Measurements from ENCODE around the gene PRKN. TPM values are rescaled to one million over a fixed set of nuclear protein-coding genes. Genes with fewer than 3 reads are reported as not detected.

PRKN gene
- total RNA-seq, 1 donor from 2014 or later, result 9.3 TPM

DNA sequence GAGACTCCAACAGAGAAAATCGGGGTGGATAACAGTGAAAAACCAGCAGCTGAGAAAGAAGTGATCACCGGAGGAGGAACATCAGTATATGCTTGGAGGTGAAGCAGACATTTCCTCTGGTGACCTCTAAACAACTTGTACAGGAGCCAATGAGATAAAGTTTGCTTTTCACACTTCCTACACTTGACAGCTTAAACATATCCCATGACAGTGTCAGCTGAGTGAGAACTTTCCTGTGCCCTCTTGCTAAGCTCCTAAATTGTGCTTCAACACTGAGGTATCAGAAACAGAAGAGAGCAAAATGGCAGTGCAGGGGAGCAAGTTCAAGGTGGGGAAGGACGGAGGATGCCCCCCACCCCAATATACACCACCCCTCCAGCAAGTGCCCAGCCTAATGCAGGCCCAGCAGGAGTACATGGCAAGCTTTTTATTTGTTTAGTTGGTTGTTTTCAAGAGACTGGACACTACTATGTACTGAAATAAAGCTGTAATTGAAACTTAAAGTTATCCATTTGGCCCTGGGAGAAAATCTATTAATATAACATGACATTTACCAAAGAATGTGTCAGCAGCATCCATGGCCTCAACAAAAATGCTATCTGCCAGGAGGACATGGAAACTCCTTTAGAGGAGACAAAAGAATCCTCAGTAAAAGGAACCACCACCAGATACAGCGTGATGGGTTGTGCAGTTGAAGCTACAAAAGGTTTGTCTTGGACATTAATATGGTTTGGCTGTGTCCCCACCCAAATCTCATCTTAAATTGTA, 540.2 kb downstream of the PRKN start:
- no peak for DNase-seq (ENCODE audit: low spot score)

DNA sequence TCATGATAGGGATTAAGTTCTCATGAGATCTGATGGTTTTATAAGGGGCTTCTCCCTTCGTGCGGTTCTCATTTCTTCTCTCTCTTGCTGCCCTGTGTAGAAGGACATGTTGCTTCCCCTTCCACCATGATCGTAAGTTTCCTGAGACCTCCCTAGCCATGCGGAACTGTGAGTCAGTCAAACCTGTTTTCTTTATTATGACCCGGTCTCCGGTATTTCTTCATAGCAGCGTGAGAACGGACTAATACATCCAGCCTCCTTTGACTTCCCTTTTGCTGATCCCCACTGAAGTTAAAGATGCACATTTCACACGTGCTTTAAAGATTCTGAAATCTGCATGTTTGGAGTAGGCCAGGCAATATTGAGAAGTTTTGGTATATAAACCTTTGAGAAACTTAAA, 543.1 kb downstream of the PRKN start:
- DNase-seq (ENCODE audit: low spot score), result no peak

DNA sequence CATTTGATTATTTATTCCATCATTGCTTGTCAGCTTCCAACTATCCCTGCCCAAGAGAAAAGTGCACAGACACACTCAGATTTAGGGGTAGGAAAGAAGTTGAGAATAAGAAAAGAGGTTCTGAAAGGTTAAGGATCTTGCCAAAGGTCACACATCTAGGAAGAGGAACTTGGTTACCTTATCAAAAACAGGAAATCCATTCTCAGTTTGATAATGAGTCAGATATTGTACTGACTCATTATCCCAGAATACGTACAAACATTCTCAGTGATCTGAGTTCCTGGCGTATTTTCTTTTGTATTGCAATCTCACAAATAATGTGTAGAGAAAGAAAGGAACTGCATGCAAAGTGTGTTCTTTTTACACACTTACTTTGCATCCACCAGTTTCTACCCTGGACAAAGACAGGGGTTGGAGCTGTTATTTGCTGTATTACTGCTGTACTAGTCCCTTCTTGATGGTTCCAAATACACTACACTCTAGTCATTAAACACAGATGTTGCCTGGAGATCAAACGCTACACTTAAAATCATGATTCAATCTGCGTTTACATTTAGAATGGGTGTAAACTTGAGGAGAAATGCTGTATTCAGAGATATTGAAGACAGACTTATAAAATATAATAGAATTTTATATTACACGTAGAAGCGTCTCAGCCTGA, 545.7 kb downstream of the PRKN start:
- no peak for DNase-seq (ENCODE audit: low spot score)

DNA sequence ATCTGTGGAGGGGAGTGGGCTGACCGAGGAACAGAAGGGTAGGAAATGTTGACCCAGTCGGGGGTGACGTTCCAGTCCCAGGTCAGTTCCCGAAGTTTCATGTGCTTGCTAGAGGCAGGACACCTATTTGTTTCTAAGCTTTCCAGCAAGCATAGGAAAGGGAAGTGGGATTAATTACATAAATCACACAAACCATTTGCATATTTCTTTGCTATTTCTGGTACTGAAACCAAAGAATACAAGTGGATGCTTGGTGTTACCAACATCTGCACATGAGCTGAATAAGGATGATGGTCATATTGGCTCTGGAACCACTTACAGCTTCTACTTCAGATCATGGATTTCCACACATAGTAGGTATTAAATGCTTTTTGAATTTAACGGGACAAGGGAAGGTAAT, 546.5 kb downstream of the PRKN start:
- no peak for DNase-seq (ENCODE audit: low spot score)

DNA sequence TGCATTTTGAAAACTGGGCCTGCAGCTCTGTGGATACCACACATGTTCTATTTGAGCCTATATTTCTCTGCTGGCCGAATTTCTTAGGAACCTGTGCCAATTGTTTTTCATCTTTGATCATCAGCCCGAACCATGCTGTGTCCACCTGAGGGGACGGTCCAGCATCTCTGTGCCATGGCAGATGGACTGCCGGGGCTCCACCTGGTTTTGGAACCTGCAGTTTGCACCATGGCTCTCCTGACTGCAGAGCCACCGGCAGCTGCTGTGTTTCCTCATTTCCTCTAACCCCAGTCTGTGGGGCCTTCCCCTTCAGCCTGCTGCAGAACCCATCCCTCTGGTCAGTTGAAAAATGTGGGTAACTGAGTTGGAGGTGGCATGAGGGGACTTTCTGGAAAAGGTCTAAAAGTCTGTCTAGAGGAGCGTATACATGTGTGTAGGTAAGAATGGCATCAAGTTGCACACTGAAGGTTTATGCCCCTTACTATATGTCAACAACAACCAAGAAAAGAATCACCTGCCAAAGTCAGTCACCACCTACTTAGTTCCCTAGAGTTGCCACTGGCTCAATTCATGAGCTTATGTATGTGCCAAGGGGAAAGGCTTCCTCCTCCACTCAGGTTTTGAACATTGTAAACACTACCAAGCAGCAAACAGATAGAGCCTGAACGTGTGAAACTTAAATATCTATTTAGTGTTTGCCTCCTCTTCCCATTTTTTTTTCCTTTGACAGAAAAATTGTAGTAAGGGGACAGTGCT, 548.2 kb downstream of the PRKN start:
- DNase-seq (ENCODE audit: low spot score), result no peak

DNA sequence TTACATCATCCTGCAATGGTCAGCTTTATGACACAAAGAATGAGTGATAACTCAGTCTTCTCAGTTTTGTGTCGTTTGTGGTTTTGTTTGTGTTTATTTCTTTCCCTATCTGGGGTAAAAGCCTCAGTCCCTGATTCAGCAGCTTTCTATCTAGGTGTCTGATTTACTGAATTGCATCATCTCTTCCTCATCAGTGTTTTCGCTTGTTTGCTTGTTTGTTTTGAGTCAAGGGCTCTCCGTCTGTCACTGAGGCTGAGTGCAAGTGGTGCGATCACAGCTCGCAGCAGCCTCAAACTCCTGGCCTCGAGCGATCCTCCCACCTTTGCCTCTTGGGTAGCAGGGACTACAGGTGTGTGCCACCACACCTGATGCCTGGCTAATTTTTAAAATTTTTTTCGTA, 548.9 kb downstream of the PRKN start:
- DNase-seq (ENCODE audit: low spot score), result no peak

DNA sequence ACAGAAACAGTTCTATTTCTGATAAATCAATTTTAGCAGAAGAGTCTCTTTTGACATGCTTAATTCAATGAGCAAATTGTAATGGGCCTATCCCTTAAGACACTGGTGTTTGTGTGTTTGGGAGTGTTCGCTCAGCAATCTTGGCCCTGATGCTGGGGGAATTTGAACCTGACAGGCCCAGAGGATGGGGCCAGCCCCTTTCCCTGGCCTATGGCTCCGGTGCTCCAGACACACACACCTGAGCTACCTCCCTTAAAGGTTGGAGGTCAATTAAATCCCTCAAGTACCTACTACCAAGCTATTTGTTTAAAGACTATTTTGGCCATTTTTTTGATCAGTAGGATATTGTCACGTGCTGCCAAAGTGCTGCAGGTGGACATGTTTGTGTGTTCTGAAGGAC, 549.3 kb downstream of the PRKN start:
- no peak for DNase-seq (ENCODE audit: low spot score)

DNA sequence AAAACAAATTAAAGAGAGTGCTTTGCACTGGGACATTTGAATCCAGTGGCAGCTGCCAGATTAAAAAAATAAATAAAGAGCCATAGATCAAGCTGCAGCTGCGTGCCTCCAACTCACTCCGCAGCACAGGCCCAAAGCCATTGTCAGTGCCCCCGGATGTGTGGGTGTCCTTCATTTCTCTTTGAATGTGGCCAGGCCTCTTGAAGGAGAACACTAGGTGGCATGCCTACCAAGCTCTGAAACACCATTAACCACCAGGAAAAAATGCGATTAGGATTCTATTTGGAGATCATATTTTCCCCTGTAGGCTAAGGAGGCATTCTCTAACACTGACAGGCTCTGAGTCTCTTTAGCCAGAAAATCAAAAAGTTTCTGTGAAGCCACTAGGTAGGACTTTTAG, 549.8 kb downstream of the PRKN start:
- no peak for DNase-seq (ENCODE audit: low spot score)

DNA sequence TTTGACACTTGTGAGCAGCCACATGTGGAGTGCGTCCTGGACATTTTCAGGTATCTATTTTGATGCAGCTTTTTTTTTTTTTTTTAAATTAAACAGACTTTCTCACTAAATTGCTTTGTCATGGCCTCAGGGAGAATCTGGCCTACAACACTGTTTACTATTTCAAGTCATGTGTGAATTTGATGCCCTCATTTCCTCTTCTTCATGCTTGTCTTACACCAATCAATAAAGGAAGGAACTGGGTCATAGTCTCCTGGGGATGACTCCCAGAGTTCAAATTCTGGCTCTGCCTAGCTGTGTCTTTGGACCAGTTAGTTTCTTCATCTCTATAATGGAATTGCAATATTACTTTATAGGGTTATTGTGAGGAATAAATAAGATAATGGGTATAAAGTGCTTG, 554.1 kb downstream of the PRKN start:
- no peak for DNase-seq (ENCODE audit: low spot score)

DNA sequence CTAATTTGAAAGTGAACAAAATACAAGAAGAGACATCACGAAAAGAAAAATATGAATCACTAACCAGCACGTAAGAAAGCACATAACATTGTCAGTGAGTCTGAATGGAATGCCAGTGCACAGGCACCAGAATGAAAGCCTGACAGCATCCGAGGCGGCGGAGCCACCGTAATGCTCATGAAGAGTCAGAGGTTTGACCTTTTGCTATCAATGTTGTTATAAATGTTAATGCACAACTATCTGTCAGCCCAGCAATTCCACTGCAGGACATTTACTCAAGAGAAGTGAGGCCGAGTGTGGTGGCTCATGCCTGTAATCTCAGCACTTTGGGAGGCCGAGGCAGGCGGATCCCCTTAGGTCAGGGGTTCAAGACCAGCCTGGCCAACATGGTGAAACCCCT, 562.1 kb downstream of the PRKN start:
- DNase-seq (ENCODE audit: low spot score), result no peak

DNA sequence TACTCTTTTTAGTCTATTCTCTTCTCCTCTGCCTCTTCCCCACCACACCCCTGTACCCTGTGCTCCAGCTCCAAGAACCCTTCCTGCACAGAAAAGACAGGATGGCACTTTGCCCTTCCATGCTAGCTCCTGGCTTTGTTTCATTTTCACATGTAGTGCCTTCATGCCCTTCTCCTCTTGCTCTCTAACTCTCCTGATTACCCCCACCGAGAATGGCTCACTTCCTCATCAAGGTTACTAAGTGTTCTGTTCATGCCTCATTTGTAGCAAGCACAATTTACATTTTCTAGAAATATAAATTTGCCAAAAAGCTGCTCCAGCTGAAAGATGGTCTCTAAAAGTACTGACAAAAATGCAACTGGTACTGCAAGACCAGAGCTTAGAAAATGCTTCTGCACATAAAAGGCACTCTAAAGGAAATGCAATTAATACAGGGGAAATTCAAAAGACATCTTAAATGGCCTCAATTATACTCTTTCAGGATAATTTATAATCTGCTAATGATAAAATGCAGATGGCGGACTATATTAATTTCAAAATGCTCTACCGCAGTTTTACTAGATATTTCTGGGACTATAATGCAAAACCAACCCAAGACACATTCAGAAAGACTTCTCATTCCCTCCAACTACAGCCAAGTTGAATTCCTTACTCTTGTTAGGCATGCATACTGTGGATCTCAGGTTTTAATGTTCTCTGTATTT, 570.2 kb downstream of the PRKN start:
- DNase-seq (ENCODE audit: low spot score), result no peak

DNA sequence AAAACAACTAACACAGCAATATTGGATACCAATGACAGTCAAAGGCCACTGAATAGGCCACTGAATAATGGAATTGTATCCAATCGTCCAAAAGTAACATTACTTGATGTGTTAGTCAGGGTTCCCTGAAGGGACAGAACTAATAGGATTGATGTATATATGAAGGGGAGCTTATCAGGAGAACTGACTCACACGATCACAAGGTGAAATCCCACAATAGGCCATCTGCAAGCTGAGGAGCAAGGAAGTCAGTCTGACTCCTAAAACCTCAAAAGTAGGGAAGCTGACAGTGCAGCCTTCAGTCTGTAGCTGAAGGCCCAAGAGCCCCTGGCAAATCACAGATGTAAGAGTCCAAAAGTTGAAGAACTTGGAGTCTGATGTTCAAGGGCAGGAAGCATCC, 571.4 kb downstream of the PRKN start:
- DNase-seq (ENCODE audit: low spot score), result no peak

DNA sequence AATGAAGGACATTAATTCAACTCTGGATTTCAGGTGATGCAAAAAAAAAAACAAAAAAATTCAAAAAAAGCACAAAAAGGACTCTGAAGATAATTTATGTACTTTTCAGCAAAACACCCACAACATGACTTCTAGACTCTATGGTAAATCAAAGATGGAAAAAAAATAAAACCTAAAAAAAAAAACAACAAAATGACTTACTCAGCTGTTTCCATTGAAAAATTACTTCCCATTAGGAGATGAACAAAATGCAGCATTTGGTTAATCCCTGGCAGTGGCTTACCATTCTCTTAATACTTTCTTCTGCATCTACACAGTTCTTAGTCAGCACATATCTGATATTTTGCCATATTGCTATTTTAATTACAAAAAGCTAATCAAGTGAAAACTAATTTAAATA, 572.6 kb downstream of the PRKN start:
- DNase-seq (ENCODE audit: low spot score), result no peak

DNA sequence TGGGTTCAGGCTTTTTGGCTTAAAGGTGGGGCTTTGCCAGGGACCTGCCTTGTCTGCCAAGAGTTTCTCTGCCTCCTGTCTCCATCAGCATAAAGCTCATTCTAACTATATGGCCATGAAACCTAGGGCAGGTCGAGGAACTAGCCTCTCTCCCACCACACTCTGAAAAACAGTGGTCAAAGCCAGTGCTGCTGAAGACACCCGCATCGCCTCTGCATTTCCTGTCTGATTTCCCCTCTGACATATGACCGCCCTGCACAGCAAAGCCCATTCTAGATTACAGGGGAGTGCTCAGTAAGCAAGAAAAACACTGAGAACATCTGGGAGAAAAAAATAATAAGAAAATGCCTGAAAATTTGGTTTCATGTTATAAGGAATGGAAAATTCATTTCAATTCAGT, 573.6 kb downstream of the PRKN start:
- DNase-seq (ENCODE audit: low spot score), result no peak

DNA sequence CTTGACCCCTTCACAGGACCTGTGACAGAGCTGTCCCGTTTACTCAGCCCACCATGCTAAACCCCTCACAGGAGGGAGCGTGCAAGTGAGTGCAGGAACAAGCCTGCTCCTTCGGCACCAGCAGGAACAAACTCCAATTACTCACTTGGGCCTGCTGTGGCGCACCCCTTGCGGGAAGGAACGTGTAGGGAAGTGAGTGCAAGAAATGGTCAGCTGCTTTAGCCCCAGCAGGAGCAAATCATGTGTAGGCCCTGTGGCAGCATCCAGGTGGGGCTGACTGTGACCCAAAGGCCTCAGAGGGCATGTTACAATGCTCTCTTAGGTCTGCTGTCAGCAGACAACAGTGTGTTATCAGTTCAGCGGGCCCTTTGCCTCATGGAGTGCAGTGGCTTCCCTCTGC, 574.4 kb downstream of the PRKN start:
- DNase-seq (ENCODE audit: low spot score), result no peak

DNA sequence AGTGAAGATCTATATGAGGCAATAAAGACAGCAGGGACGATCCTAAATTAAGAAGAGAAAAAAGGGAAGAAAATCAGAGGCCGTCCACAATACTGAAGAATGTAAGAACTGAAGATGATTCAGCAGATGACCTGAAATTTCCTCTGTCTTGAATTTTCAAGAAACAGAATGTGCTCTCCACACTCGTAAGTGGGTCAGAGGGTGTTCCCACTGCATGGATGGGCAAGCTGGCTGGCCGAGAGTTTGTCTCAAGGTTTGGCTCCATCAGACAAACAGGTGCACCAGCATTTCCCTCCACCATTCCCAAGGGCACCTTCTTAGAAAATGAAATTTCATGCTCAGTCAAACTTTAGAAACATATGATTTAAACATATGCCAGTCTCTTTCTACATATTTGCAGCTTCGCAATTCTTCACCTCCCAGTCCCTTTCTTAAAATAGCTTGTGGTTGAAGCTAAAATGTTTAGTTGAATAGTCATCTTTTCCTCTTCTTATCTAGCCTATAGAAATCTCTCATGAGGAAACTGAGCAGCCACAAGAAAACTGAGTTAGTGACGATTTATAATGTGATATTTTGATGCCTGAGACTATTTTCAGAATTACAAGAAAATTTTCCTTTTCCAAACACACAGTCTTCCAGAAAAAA, 576.4 kb downstream of the PRKN start:
- DNase-seq (ENCODE audit: low spot score), result no peak

DNA sequence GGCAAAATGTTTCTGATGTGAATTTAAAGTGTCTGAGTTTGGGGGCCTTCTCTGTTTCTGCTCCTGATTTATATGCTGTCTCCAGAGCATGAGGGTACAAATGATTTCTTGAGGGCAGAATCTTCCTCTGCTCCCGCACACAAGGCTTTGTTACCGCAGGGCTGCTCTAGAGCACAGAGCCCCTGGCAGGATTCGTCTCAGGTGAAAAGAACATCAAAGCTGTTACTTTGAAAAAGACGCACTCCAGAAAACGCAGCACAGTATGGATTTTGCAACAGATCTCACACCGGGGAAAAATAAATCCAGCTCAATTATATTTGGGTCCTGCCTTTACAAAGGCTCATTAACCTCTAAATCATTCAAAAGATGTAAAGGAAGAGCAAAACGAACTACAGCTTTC, 577.3 kb downstream of the PRKN start:
- no peak for DNase-seq (ENCODE audit: low spot score)

DNA sequence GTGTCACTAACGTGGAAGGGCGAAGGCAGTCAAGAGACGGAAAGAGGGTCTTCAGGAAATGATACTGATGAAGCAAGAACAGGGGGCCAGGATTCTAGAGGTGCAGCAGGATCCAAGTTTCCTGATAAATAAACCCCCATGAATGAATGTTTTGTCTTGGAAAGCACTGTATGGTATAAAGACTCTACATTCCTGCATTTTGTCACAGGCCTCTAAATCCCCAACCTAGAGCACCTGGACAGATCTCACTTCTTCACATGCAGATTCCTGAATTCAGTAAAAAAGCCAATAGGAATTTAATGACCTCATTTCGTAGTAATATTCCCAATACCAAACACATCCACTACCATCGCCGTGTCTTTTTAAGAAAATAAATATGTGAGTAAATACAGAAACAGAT, 577.8 kb downstream of the PRKN start:
- no peak for DNase-seq (ENCODE audit: low spot score)

DNA sequence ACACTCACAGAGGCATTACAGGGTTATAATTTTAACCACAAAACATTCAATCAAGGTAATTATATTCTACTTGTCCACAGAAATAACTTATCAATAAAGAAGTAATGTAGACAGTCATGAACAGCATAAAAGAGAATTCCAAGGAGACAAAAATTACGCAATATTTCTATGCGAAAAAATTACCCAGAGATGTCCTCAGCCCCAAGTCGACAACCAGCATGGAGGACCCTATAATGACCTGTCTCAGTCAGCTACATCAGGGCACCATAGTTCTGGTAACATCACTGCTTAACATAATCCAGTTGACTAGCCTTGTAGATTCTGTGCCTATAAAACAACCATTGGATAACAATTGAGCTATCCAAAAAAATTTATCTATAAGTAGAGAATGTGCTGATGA, 579.8 kb downstream of the PRKN start:
- DNase-seq (ENCODE audit: low spot score), result no peak

DNA sequence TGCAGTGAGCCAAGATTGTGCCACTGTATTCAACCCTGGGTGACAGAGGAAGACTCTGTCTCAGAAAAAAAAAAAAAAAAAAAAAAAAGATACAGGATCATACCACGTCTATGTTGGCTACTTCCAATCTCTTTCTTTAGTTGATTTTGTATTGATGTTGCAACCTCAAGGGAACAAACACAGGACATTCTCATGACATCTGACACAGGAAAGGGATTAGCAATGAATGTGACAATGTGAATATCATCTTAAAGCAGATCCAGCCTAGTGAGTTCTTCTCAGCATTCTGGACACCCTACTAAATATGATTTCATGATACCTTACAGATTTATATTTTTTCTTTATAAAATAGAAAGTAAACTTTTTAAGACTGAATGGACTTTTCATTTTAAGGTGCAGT, 580.3 kb downstream of the PRKN start:
- DNase-seq (ENCODE audit: low spot score), result no peak

DNA sequence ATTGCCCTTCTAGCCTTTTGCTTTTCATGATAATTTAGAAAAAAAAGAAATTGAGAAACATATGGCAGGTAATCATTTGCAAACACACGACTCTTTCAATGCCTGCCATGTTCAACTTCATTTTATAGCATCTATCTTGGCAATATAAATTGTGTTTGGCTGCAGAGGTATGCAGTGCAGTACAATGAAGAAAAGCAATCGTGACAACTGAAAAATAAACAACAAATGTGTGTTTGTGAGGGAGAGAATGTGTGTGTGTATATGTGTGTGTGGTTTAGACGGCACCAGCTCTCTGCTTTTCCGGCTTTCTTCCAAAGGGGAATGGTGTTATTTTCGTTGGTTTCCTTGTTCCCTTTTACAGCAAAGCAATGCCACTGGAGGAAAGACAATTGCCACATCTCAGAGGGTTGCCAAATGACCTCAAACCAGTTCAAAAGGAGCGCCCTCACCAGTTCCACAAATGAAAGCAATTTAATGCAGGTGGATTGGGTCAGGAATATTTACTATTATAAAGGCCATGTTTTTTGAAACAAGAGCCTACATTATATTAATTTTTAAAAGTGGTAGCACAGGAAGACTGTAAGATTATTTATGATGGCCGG, 587.2 kb downstream of the PRKN start:
- no peak for DNase-seq (ENCODE audit: low spot score)

DNA sequence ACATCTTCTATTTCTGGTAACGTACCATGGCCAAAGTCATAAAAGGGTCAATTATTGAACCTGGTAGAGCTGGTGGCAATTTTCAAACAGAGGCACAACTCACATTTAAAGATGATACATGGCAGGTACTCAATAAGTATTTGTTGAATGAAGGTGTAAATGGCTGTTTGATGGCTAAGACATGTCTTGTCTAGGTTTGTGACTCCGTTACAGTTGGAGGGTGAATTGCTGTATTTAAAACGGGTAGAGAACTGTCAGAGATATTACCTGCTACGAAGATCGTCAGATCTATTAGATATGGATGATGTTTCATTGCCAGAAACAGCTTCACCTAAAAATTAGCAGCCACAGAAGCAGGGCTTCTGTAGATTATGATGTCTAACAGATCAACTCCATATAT, 601.9 kb downstream of the PRKN start:
- no peak for DNase-seq (ENCODE audit: low spot score)

All from mucosa of gallbladder (tissue), 1 donor.